Bronchial epithelial cell (primary cell): Measurements from ENCODE around the gene ETV6. TPM values are rescaled to one million over a fixed set of nuclear protein-coding genes. Genes with fewer than 3 reads are reported as not detected.
A peak's percentile ranks its signal among the peaks of the same experiment; 100 is the strongest.

Experiments
- DNase-seq: peaks from one replicate; pipeline ENCODE4 v3.0.0-alpha.2; 2010; ENCODE audit warnings: low read depth
- FAIRE-seq: peaks from 2 replicates; lab custom pipeline; 2011; peaks lifted over from hg19 to GRCh38; lab: Jason Lieb, UNC
- H3K27me3 ChIP-seq: 2 replicates; pipeline ENCODE4 v1.5.1; 2011; ENCODE audit warnings: low read length; ENCODE audit not compliant: control insufficient read depth, insufficient read depth
- H3K36me3 ChIP-seq: 2 replicates; pipeline ENCODE4 v1.5.1; 2011; ENCODE audit warnings: low read length; ENCODE audit not compliant: control insufficient read depth, insufficient read depth
- H3K4me3 ChIP-seq: 2 replicates; pipeline ENCODE4 v1.5.1; 2011; ENCODE audit warnings: mild to moderate bottlenecking, low read depth, low read length, control low read depth
- CTCF ChIP-seq: IDR thresholded peaks from 2 replicates; pipeline ENCODE4 v1.5.1; 2011; ENCODE audit warnings: mild to moderate bottlenecking, moderate library complexity, low read length, control low read depth, inconsistent platforms; ENCODE audit not compliant: insufficient read depth, severe bottlenecking
- total RNA-seq: library from RNA; depleted of rRNA; stranded (reverse); fragments of >200 nt; gene quantifications from 2 replicates; pipeline ENCODE4 v1.2.1, GENCODE V29; 2014

Gene ETV6
- total RNA-seq, 1 donor from 2014 or later: 2.6 TPM

GRCh38 chr12:11801643-11802042, 152.2 kb downstream of the ETV6 start:
- Histone ChIP-seq H3K4me3 (no peak overlapping the region), H3K27me3 (no peaks in the 10 kb centered on the region), H3K36me3 (no peaks in the 10 kb centered on the region)
- DNase-seq: peak; percentile 94
- TF ChIP-seq CTCF: no peak
- no peak for FAIRE-seq

DNA sequence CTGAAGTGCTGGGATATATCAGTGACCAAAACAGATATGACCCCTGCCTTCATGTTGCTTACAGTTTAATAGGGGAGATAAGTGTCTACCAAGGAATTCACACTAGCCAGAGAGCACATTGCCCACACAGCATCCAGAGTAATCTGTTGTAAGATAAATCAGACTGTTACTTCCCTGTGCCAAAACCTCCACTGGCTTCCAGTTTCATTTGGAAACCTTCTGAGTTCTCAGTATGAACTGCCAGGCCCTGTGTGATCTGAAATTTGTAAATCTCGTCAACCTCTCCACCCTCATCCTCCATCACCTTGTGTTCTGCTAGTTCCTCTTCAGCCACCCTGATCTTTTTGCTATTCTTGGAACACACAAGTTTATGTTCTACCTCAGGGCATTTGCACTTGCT, 154.7 kb downstream of the ETV6 start:
- Histone ChIP-seq H3K36me3 (no peaks in the 10 kb centered on the region), H3K4me3 (no peak overlapping the region), H3K27me3 (no peaks in the 10 kb centered on the region)
- FAIRE-seq (no peak), DNase-seq (no peak)
- no peak for TF ChIP-seq CTCF

DNA sequence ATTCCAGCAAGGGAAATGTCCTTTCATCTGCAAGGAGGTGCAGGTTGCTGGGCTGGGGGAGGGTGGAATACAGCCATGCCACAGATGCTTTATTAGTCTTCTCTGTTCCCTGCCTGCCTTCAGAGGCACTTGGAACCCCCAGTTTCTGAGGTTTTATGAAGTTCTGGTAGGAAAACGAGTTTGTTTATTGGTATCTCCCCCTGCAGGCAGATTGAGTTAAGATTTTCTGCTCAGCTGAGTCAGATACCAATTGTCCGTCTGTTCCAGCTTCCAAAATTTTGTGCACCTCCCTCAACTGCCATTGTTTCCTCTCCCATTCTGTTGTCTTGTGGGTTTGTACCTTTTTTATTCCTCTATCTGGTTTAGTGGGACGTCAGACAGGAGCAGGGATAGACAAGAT, 155.6 kb downstream of the ETV6 start:
- no peak for FAIRE-seq
- H3K27me3 ChIP-seq: no peaks in the 10 kb centered on the region

GRCh38 chr12:11805680-11806079, 156.2 kb downstream of the ETV6 start:
- peak; percentile 83 for FAIRE-seq
- peak; percentile 30 for DNase-seq
- TF ChIP-seq CTCF: no peak
- no peaks in the 10 kb centered on the region for H3K36me3 ChIP-seq
- no peak overlapping the region for H3K4me3 ChIP-seq
- H3K27me3 ChIP-seq: no peaks in the 10 kb centered on the region

More for the DNA sequence above, 155.6 kb downstream of the ETV6 start:
- DNase-seq: no peak
- no peak for TF ChIP-seq CTCF
- Histone ChIP-seq H3K36me3 (no peaks in the 10 kb centered on the region), H3K4me3 (no peak overlapping the region)

DNA sequence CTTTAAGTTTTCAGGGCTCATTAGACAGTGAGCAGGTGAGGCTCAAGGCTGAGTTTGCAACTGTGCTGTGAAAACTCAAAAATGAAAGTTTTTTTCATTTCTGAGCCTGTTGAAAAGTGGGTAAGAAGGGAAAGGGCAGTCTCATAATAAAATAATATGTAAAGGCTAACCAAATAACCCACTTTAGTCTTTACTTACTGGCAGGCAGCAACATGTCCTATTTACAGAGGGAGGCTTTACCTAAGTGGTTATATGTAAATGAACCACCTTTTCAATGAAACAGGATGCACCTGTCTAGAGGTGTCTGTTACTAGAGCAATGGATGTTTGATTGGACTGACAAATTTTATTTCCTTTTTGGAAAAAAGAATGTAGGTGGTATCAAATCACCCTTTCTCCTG, 158.0 kb downstream of the ETV6 start:
- no peak for TF ChIP-seq CTCF
- Histone ChIP-seq H3K27me3 (no peaks in the 10 kb centered on the region), H3K4me3 (no peak overlapping the region), H3K36me3 (no peaks in the 10 kb centered on the region)
- DNase-seq (peak; percentile 74), FAIRE-seq (no peak)

- H3K36me3 ChIP-seq: no peaks in the 10 kb centered on the region
- FAIRE-seq: no peak
- no peak overlapping the region for H3K4me3 ChIP-seq
- TF ChIP-seq CTCF: no peak
- no peaks in the 10 kb centered on the region for H3K27me3 ChIP-seq
- DNase-seq: no peak
These were observed 159.5 kb downstream of the ETV6 start for GRCh38 chr12:11808931-11809330.
